ENCODE results near the gene LRP1. TPM values are rescaled to one million over a fixed set of nuclear protein-coding genes. Genes with fewer than 3 reads are reported as not detected.

The LRP1 gene
- total RNA-seq, 1 donor from 2014 or later = 24.7 TPM

- TF ChIP-seq CTCF (IDR thresholded peaks at IDR 0.05; ENCODE audit: unreplicated experiment) = no peak
- Mint-ChIP-seq H3K4me3 (ENCODE audit: unreplicated experiment) (no peak overlapping the region), H3K4me1 (ENCODE audit: unreplicated experiment) (peaks cover 3% of the 10 kb centered on the region), H3K9me3 (ENCODE audit: unreplicated experiment) (no peaks in the 10 kb centered on the region), H3K27ac (ENCODE audit: unreplicated experiment) (no peak overlapping the region), H3K36me3 (ENCODE audit: low read depth, unreplicated experiment) (peaks cover 5% of the 10 kb centered on the region), H3K27me3 (ENCODE audit: unreplicated experiment) (peaks cover 35% of the 10 kb centered on the region)
- DNase-seq (ENCODE audit: low spot score) = no peak
These were observed 40.9 kb downstream of the LRP1 start for GRCh38 chr12:57169046-57169795.

GRCh38 chr12:57169969-57170368 lies 41.7 kb downstream of the LRP1 start:
- Mint-ChIP-seq H3K4me1 (ENCODE audit: unreplicated experiment) (peaks cover 3% of the 10 kb centered on the region), H3K9me3 (ENCODE audit: unreplicated experiment) (no peaks in the 10 kb centered on the region)

GRCh38 chr12:57170408-57170807 lies 42.1 kb downstream of the LRP1 start:
- H3K4me1 Mint-ChIP-seq (ENCODE audit: unreplicated experiment) = peaks cover 3% of the 10 kb centered on the region
- peaks cover 26% of the 10 kb centered on the region for H3K27me3 Mint-ChIP-seq (ENCODE audit: unreplicated experiment)
- TF ChIP-seq CTCF (IDR thresholded peaks at IDR 0.05; ENCODE audit: unreplicated experiment) = no peak
- no peak for DNase-seq (ENCODE audit: low spot score)
- no peak overlapping the region for H3K27ac Mint-ChIP-seq (ENCODE audit: unreplicated experiment)
- peaks cover 10% of the 10 kb centered on the region for H3K36me3 Mint-ChIP-seq (ENCODE audit: low read depth, unreplicated experiment)
- H3K9me3 Mint-ChIP-seq (ENCODE audit: unreplicated experiment) = no peaks in the 10 kb centered on the region
- no peak overlapping the region for H3K4me3 Mint-ChIP-seq (ENCODE audit: unreplicated experiment)

More at GRCh38 chr12:57169969-57170368, 41.7 kb downstream of the LRP1 start:
- DNase-seq (ENCODE audit: low spot score) = no peak
- H3K36me3 Mint-ChIP-seq (ENCODE audit: low read depth, unreplicated experiment) = peaks cover 10% of the 10 kb centered on the region
- no peak overlapping the region for H3K27ac Mint-ChIP-seq (ENCODE audit: unreplicated experiment)
- no peak for TF ChIP-seq CTCF (IDR thresholded peaks at IDR 0.05; ENCODE audit: unreplicated experiment)
- H3K27me3 Mint-ChIP-seq (ENCODE audit: unreplicated experiment) = peaks cover 31% of the 10 kb centered on the region
- H3K4me3 Mint-ChIP-seq (ENCODE audit: unreplicated experiment) = no peak overlapping the region

GRCh38 chr12:57170927-57171326 lies 42.6 kb downstream of the LRP1 start:
- no peak overlapping the region for H3K27ac Mint-ChIP-seq (ENCODE audit: unreplicated experiment)
- peaks cover 3% of the 10 kb centered on the region for H3K4me1 Mint-ChIP-seq (ENCODE audit: unreplicated experiment)
- DNase-seq (ENCODE audit: low spot score) = no peak
- H3K36me3 Mint-ChIP-seq (ENCODE audit: low read depth, unreplicated experiment) = peaks cover 10% of the 10 kb centered on the region
- peaks cover 29% of the 10 kb centered on the region for H3K27me3 Mint-ChIP-seq (ENCODE audit: unreplicated experiment)
- no peak overlapping the region for H3K4me3 Mint-ChIP-seq (ENCODE audit: unreplicated experiment)
- no peaks in the 10 kb centered on the region for H3K9me3 Mint-ChIP-seq (ENCODE audit: unreplicated experiment)
- no peak for TF ChIP-seq CTCF (IDR thresholded peaks at IDR 0.05; ENCODE audit: unreplicated experiment)

GRCh38 chr12:57171668-57172067 lies 43.4 kb downstream of the LRP1 start:
- Mint-ChIP-seq H3K36me3 (ENCODE audit: low read depth, unreplicated experiment) (peaks cover 4% of the 10 kb centered on the region), H3K27ac (ENCODE audit: unreplicated experiment) (no peak overlapping the region), H3K27me3 (ENCODE audit: unreplicated experiment) (peaks cover 28% of the 10 kb centered on the region), H3K4me1 (ENCODE audit: unreplicated experiment) (peaks cover 3% of the 10 kb centered on the region), H3K9me3 (ENCODE audit: unreplicated experiment) (no peaks in the 10 kb centered on the region), H3K4me3 (ENCODE audit: unreplicated experiment) (no peak overlapping the region)
- no peak for TF ChIP-seq CTCF (IDR thresholded peaks at IDR 0.05; ENCODE audit: unreplicated experiment)
- no peak for DNase-seq (ENCODE audit: low spot score)
